IPS-15b (cell line): ENCODE measurements around the gene PRKCA.

Source experiments
- H3K27me3 ChIP-seq: one replicate; pipeline ENCODE4 v1.6.1; 2013; ENCODE audit warnings: low read length; ENCODE audit not compliant: control insufficient read depth, insufficient read depth
- H3K36me3 ChIP-seq: one replicate; pipeline ENCODE4 v1.6.1; 2013; ENCODE audit warnings: low read length; ENCODE audit not compliant: control insufficient read depth, insufficient read depth
- H3K4me1 ChIP-seq: one replicate; pipeline ENCODE4 v1.6.1; 2013; ENCODE audit warnings: mild to moderate bottlenecking, low read length; ENCODE audit not compliant: control insufficient read depth, insufficient read depth
- H3K4me3 ChIP-seq: one replicate; pipeline ENCODE4 v1.5.1; 2013; ENCODE audit warnings: low read depth, low read length
- H3K9ac ChIP-seq: one replicate; pipeline ENCODE4 v1.6.1; 2013; ENCODE audit warnings: low read depth, mild to moderate bottlenecking, low read length
- H3K9me3 ChIP-seq: one replicate; pipeline ENCODE4 v1.6.1; 2013; ENCODE audit warnings: mild to moderate bottlenecking, low read length; ENCODE audit not compliant: control insufficient read depth, insufficient read depth

PRKCA gene

DNA sequence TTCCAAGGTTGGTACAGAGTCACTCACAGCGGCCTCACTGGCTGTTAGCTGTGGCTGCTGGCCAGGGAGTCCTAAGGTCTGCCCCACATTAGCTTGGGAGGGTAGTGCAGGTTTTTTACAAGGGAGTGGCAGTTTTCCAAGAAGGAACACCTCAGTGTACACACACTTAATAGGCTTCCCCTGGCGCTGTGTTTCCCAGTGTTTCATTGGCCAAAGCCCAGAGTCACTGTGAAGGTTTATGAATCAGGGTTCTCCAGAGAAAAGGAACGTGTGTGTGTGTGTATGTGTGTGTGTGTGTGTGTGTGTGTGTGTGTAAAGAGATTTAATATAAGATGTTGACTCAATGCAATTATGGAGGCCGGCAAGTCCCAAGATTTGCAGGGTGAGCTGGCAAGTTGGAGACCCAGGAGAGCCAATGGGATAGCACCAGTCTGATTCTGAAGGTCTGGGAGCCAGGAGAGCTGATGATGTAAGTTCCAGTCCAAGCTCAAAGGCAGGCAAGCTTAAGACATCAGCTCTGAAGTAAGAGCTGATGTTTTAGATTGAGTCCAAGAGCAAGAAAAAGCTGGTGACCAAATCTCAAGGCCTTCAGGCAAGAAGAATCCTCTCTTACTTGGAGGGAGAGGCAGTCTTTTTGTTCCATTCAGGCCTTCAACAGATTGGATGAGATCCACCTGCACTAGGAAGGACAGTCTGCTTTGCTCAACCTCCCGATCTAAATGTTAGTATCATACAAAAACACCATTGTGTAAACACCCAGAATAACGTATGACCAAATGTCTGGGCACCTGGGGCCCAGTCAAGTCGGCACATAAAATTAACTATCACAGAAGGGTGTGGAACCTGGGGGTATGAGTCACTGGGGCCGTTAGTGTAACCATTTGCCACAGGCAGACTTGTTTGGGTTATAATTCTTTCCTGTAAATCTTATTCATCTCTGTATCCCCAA, 206.8 kb downstream of the PRKCA start:
- H3K4me1 ChIP-seq, result no peaks in the 10 kb centered on the region
- no peak overlapping the region for H3K4me3 ChIP-seq
- H3K27me3 ChIP-seq, result no peaks in the 10 kb centered on the region
- H3K9me3 ChIP-seq, result no peaks in the 10 kb centered on the region
- no peak overlapping the region for H3K9ac ChIP-seq
- no peaks in the 10 kb centered on the region for H3K36me3 ChIP-seq

DNA sequence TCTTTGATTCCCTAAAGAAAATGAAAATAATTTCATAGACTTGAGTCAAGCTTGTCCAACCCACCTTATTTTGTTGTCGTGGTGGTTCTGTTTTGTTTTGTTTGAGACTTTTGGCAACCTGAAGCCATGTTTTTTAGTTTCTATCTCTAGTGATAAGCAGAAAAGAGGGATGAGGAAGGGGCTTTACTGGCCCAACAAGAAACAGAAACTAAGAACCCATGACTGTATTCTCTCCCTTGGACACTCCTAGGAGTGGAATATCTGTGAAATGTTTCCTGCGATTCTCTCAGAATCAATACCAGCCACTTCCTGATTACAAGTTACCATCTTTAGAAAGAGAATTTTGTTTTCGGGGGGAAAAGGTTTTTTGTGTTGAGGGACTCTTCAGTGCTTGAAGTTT, 207.5 kb downstream of the PRKCA start:
- H3K4me3 ChIP-seq, result no peak overlapping the region
- H3K9me3 ChIP-seq, result no peaks in the 10 kb centered on the region
- no peaks in the 10 kb centered on the region for H3K4me1 ChIP-seq
- no peaks in the 10 kb centered on the region for H3K36me3 ChIP-seq
- H3K27me3 ChIP-seq, result no peaks in the 10 kb centered on the region
- H3K9ac ChIP-seq, result no peak overlapping the region

DNA sequence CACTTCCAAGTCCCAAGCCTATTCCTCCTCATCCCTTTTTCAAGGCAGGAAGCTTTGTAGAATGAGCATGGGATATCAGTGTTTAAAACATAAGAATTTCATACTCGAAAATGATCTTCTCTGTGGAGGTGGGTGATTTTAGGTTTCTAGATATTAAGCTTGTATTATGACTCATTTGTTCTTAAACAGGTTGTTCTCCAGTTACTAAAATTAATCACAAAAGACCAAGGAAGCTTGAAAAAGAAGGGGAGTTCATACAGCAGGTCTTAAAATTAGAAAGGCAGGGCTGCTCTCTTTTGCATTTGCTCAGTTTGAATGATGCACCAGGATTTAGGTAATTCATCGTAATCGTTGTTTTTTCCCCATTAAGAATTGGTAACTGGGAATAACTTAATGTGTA, 208.7 kb downstream of the PRKCA start:
- Histone ChIP-seq H3K9ac (no peak overlapping the region), H3K36me3 (no peaks in the 10 kb centered on the region), H3K4me1 (no peaks in the 10 kb centered on the region), H3K9me3 (no peaks in the 10 kb centered on the region), H3K4me3 (no peak overlapping the region), H3K27me3 (no peaks in the 10 kb centered on the region)

DNA sequence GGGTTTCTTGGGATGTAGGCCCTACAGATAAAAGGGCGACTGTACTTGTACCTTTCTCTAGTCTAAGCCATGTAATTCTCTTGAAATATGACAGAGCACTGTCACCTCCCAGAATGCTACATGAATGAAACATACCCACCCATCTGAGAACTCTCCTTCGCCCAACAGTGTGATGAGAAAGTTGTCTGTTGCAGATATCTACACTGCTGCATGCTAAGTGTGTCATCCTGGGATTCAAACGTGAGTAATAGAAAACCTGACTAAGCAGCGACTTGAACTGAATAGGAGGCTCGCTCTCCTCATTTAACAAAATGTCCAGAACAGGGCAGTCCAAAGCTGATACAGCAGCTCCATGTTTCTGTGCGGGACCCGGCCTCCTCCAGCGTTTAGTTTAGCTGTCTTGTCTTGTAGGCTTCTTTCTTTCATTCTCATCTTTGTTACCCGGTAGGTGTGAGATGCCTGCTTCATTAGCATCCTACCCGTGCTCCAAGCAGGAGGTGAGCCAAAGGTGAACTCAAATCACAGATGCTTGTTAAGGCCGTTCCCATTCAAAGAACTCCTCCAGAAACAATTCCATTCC, 211.9 kb downstream of the PRKCA start:
- no peaks in the 10 kb centered on the region for H3K9me3 ChIP-seq
- no peaks in the 10 kb centered on the region for H3K27me3 ChIP-seq
- H3K4me1 ChIP-seq, result no peaks in the 10 kb centered on the region
- H3K4me3 ChIP-seq, result no peak overlapping the region
- H3K9ac ChIP-seq, result no peak overlapping the region
- H3K36me3 ChIP-seq, result no peaks in the 10 kb centered on the region

DNA sequence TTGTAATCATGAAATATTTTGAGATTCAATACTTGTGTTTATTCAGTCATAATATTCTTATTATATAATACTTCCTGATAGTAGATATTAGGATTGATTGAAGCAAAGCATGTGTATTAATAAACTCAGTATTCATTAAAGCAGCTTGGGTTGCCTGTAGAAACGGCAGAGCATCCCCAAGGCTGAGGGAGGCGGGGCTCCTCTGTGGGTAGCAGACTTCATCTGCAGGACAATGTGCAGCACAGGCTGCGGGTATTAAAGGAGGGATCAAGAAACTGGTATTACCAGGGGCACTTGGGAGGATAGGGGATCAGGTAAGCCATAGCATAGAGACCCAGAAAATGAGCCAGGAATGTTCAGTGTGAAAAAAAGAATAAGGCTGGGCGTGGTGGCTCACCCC, 213.6 kb downstream of the PRKCA start:
- Histone ChIP-seq H3K9me3 (no peaks in the 10 kb centered on the region), H3K27me3 (no peaks in the 10 kb centered on the region), H3K36me3 (no peaks in the 10 kb centered on the region), H3K4me3 (no peak overlapping the region), H3K9ac (no peak overlapping the region), H3K4me1 (no peaks in the 10 kb centered on the region)

DNA sequence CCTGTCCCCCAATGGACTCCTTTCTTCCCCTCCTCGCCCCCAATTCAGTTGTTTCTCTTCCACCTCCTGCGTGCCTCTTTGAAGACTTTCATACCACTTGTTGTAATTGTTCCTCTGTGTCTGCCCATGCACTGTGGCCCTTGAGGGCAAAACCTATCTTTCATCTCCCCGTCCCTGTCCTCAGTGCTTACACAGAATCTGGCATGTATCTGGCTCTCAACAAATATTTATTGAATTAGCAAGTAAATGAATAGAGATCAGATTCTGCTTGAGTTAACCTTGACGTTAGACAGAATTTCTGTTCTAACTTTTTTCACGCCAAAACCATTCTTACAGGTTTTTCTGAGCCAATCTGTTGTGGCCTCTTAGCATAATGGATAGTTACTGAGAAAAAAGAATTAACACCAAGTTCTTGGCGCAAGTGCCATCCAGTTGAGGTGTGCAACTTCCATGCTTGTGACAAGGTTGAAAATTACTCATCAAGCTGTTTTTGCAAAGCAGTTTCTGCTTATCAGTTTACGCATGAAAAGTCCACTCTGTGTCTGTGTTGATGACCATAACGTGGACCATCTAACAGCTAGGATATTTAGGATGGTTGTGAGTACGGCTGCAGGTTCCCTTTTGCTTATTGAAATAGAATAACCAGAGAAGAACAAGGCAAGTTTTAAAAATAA, 215.1 kb downstream of the PRKCA start:
- Histone ChIP-seq H3K9ac (no peak overlapping the region), H3K4me3 (no peak overlapping the region), H3K9me3 (no peaks in the 10 kb centered on the region), H3K27me3 (no peaks in the 10 kb centered on the region), H3K36me3 (no peaks in the 10 kb centered on the region), H3K4me1 (no peaks in the 10 kb centered on the region)

DNA sequence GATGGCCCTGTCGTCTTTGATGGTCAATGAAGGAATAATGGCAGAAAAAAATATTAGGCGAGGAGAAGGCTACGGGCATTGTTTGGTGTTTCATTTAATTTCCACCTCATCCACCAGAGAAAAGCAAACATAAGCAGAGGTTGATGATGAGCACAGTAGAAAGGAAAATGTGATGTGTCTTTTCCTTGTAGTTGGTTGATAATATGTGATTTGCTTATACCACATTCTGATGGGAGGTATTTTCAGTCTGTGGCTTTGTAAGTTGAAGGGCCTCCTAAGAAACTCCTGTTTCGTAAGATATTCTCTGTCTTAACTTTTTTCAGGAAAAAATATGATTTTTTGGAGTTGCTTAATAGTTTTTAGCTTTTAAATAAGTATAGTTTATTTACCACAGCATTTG, 215.7 kb downstream of the PRKCA start:
- H3K27me3 ChIP-seq, result no peaks in the 10 kb centered on the region
- no peaks in the 10 kb centered on the region for H3K36me3 ChIP-seq
- H3K4me1 ChIP-seq, result no peaks in the 10 kb centered on the region
- H3K9me3 ChIP-seq, result no peaks in the 10 kb centered on the region
- H3K4me3 ChIP-seq, result no peak overlapping the region
- H3K9ac ChIP-seq, result no peak overlapping the region

DNA sequence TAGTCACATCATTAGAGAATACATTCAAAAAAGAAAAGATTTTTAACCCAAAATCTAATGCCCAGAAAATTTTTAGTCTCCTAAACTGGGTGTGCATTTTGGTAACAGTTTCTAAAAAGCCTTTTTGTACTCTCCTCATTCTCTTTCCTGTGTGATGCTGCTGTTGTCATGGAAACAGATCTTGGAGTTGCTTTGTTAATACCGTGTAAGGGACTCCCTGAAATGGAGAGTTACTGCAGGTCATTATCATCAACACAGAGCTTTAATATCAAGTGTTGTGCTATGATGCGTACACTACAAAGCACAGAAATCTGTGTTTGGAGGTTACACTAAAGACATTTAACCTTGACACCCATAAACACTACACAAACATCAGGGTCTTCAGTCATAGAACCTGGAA, 216.3 kb downstream of the PRKCA start:
- H3K9ac ChIP-seq, result no peak overlapping the region
- H3K4me3 ChIP-seq, result no peak overlapping the region
- peaks cover 3% of the 10 kb centered on the region for H3K4me1 ChIP-seq

DNA sequence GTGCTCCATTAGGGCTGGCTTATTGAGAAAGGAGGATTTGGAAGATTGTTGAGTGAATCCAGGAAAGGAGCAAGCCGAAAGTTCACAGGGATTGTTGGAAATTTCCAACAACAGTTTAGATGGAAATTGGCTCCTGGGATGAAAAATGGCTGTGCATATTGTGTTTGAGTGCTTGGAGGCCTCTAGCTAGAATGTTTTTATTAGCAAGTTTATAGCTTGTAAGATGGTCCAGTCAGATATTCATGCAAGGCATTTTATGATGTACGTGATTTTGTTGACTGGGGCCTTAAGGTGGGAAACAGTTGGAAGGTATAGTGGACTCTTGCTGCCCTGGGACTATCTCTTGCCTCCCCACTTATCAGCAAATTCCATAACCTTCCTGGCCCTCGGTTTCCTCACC, 216.7 kb downstream of the PRKCA start:
- Histone ChIP-seq H3K9ac (no peak overlapping the region), H3K4me1 (peaks cover 8% of the 10 kb centered on the region)

More for the DNA sequence above, 216.3 kb downstream of the PRKCA start:
- H3K27me3 ChIP-seq, result no peaks in the 10 kb centered on the region
- no peaks in the 10 kb centered on the region for H3K9me3 ChIP-seq
- no peaks in the 10 kb centered on the region for H3K36me3 ChIP-seq

DNA sequence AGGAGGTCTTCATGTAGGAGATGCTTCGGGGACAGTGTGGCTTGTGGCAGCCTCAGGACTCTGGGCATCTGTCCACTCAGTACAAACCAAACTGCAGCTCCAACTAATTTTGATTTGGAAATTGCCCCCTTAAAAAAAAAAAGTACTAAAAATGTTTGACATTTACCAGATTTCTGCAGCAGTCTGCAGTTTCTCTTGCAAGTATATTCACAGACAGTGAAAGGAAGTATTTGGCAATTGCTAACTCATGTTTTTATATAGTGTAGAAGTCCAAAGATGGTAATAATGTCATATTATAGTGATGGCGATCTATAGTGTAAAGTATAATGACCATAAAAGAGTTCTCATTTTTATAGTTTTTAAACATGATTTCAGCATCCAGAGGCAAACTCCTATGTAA, 218.6 kb downstream of the PRKCA start:
- Histone ChIP-seq H3K36me3 (no peaks in the 10 kb centered on the region), H3K9me3 (no peaks in the 10 kb centered on the region), H3K4me1 (peaks cover 8% of the 10 kb centered on the region), H3K4me3 (no peak overlapping the region), H3K9ac (no peak overlapping the region), H3K27me3 (no peaks in the 10 kb centered on the region)

More for the DNA sequence above, 216.7 kb downstream of the PRKCA start:
- Histone ChIP-seq H3K4me3 (no peak overlapping the region), H3K9me3 (no peaks in the 10 kb centered on the region), H3K27me3 (no peaks in the 10 kb centered on the region), H3K36me3 (no peaks in the 10 kb centered on the region)

DNA sequence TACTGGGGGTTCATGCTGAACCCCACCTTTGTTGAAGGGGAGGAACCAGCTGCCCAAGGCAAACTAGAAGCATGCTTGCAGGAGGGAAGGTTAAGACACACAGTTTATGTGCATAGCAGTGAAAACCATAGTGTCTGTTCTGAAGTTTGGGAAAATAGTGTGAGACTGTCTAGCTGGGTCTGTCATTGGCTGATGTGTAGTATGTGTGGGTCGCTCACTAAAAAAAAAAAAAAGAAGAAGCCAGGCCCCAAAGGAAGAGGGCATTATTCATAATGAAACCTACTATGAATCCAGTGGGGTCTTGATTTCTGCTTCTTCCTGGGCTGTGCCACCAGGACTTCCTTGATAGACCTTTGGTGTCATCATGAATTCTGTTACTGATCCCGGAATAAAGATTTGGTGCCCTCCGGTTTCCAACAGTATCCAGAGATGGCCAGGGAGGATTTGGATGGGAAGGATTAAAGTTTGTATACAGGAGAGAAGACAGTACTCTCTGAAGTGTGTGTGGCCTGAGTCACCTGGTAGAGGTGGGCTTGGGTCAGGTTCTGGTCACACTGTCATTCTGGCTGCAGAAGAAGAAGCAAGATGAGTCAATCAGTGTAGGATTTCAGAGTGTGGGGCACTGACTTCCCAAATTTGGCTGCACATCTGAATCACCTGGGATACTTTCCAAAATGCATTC, 220.3 kb downstream of the PRKCA start:
- H3K4me3 ChIP-seq, result no peak overlapping the region
- no peaks in the 10 kb centered on the region for H3K9me3 ChIP-seq
- H3K9ac ChIP-seq, result no peak overlapping the region
- H3K27me3 ChIP-seq, result no peaks in the 10 kb centered on the region
- peaks cover 8% of the 10 kb centered on the region for H3K4me1 ChIP-seq
- no peaks in the 10 kb centered on the region for H3K36me3 ChIP-seq
